ENCODE measurements around the gene FKTN.
"Not testable (repeated sequence)": the region's sequence is repeated elsewhere in the genome, so short reads cannot be mapped to it uniquely, and the experiment has no call there.

Gene FKTN

GRCh38 chr9:105557804-105558610 lies at the start of gene FKTN:
FKTN (plus strand) TSS chr9:105558131; CDS start chr9:105575033, 16,902 bp downstream.
- peak; percentile 55 to 64 (median 58) for DNase-seq (ENCODE audit: low read depth in 2 of 3, low spot score in 2 of 3)

GRCh38 chr9:105508530-105508929 lies 49.4 kb upstream of the FKTN start:
- DNase-seq (ENCODE audit: low read depth in 2 of 3, low spot score in 2 of 3): no peak

- no peak for DNase-seq (ENCODE audit: low read depth in 2 of 3, low spot score in 2 of 3)
Observed at GRCh38 chr9:105510024-105510423, 47.9 kb upstream of the FKTN start.

- DNase-seq (ENCODE audit: low read depth in 2 of 3, low spot score in 2 of 3): no peak
Observed at GRCh38 chr9:105511446-105511845, 46.5 kb upstream of the FKTN start.

GRCh38 chr9:105515811-105516413 lies 42.0 kb upstream of the FKTN start:
- no peak for DNase-seq (ENCODE audit: low read depth in 2 of 3, low spot score in 2 of 3)

- DNase-seq (ENCODE audit: low read depth in 2 of 3, low spot score in 2 of 3): peak in 1 of 3 experiments; percentile 1
Observed at GRCh38 chr9:105519710-105520369, 38.1 kb upstream of the FKTN start.

- DNase-seq (ENCODE audit: low read depth in 2 of 3, low spot score in 2 of 3): not testable (repeated sequence)
Observed at GRCh38 chr9:105520992-105521391, 36.9 kb upstream of the FKTN start.

- not testable (repeated sequence) for DNase-seq (ENCODE audit: low read depth in 2 of 3, low spot score in 2 of 3)
Observed at GRCh38 chr9:105522618-105523385, 35.1 kb upstream of the FKTN start.

- DNase-seq (ENCODE audit: low read depth in 2 of 3, low spot score in 2 of 3): no peak
Observed at GRCh38 chr9:105531530-105531929, 26.4 kb upstream of the FKTN start.

GRCh38 chr9:105535920-105536668 lies 21.8 kb upstream of the FKTN start:
- no peak for DNase-seq (ENCODE audit: low read depth in 2 of 3, low spot score in 2 of 3)

- DNase-seq (ENCODE audit: low read depth in 2 of 3, low spot score in 2 of 3): no peak
Observed at GRCh38 chr9:105539452-105539851, 18.5 kb upstream of the FKTN start.

GRCh38 chr9:105541838-105542237 lies 16.1 kb upstream of the FKTN start:
- DNase-seq (ENCODE audit: low read depth in 2 of 3, low spot score in 2 of 3): no peak

GRCh38 chr9:105554042-105554441 lies 3.9 kb upstream of the FKTN start:
- DNase-seq (ENCODE audit: low read depth in 2 of 3, low spot score in 2 of 3): no peak

GRCh38 chr9:105572455-105572854 lies 14.5 kb downstream of the FKTN start:
- DNase-seq (ENCODE audit: low read depth in 2 of 3, low spot score in 2 of 3): no peak

GRCh38 chr9:105579952-105580351 lies 22.0 kb downstream of the FKTN start:
- DNase-seq (ENCODE audit: low read depth in 2 of 3, low spot score in 2 of 3): not testable (repeated sequence)

GRCh38 chr9:105581550-105581949 lies 23.6 kb downstream of the FKTN start:
- not testable (repeated sequence) for DNase-seq (ENCODE audit: low read depth in 2 of 3, low spot score in 2 of 3)

- DNase-seq (ENCODE audit: low read depth in 2 of 3, low spot score in 2 of 3): no peak
Observed at GRCh38 chr9:105593145-105593544, 35.2 kb downstream of the FKTN start.

- DNase-seq (ENCODE audit: low read depth in 2 of 3, low spot score in 2 of 3): no peak
Observed at GRCh38 chr9:105608721-105609598, 51.0 kb downstream of the FKTN start.

GRCh38 chr9:105621001-105621400 lies 63.1 kb downstream of the FKTN start:
- DNase-seq (ENCODE audit: low read depth in 2 of 3, low spot score in 2 of 3): no peak

- no peak for DNase-seq (ENCODE audit: low read depth in 2 of 3, low spot score in 2 of 3)
Observed at GRCh38 chr9:105625088-105625487, 67.2 kb downstream of the FKTN start.
